Activated T-helper 2 cell treated with anti-CD3 and anti-CD28 coated beads, Interferon-gamma antibody, Interleukin-2, Interleukin-4, amounts not matched to agents 10 μg/mL and 5 μg/mL and 100 μg/mL, durations not matched to agents 14 hours and 24 hours and 36 hours (primary cell): ENCODE measurements around the gene IBTK. TPM values are rescaled to one million over a fixed set of nuclear protein-coding genes. Genes with fewer than 3 reads are reported as not detected.
A peak's percentile ranks its signal among the peaks of the same experiment; 100 is the strongest.
"Not testable (repeated sequence)": the region's sequence is repeated elsewhere in the genome, so short reads cannot be mapped to it uniquely, and the experiment has no call there.

Experiments used
- DNase-seq: peaks from one replicate; pipeline ENCODE4 v3.0.0; 2021; ENCODE audit warnings: low spot score
- H3K27ac Mint-ChIP-seq: one replicate; pipeline ENCODE4 v1.8.0; 2021; ENCODE audit warnings: mixed read lengths
- H3K27me3 Mint-ChIP-seq: one replicate; pipeline ENCODE4 v1.8.0; 2021; ENCODE audit warnings: low read depth, mixed read lengths
- H3K36me3 Mint-ChIP-seq: one replicate; pipeline ENCODE4 v1.8.0; 2021; ENCODE audit warnings: low read depth, mixed read lengths
- H3K4me1 Mint-ChIP-seq: one replicate; pipeline ENCODE4 v1.8.0; 2021; ENCODE audit warnings: low read depth, mixed read lengths
- H3K4me3 Mint-ChIP-seq: one replicate; pipeline ENCODE4 v1.8.0; 2021; ENCODE audit warnings: low read depth, mild to moderate bottlenecking, moderate library complexity, mixed read lengths
- H3K9me3 Mint-ChIP-seq: one replicate; pipeline ENCODE4 v1.8.0; 2021; ENCODE audit warnings: mixed read lengths
- intact Hi-C: fragments of 100-400 bp; cut with micrococcal nuclease; formaldehyde crosslinking; loops from one replicate; pipeline ENCODE4 v1.15.1; 2023
- total RNA-seq: library from RNA; stranded (reverse); gene quantifications from 2 replicates; pipeline ENCODE4 v1.2.3, GENCODE V29; 2022

IBTK gene
- total RNA-seq, 1 donor from 2014 or later: 42.5 TPM

DNA sequence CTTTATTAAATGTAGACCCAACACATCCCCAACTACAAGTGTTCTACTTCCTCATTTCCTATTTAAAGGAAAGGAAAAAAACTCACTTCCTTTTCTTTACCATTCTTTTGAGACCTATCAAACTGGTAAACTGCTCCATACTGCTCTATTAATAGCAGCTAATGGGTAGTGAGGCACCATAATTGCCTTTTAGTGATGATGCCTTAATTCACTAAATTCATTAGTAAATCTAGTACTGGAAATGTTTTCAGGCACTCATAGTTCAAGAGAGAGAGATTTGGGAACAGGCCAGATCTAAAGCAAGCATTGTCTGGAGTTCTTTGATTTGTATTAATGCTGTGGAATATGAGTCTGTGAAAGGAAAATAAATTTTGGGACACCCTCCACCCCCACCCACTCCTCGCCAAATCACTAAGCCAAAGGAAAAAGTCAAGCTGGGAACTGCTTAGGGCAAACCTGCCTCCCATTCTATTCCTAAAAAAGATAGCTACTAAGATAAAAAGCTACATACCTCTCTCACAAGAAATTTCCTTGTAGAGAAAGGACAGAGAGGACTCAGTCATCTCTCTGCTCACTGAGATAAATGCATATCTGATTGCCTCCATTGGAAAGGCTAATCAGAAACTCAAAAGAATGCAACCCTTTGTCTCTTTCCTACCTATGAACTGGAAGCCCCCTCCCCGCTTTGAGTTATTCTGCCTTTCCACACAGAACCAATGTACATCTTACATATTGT lies 13.6 kb upstream of the IBTK start:
- Mint-ChIP-seq H3K4me1 (no peaks in the 10 kb centered on the region), H3K36me3 (no peaks in the 10 kb centered on the region), H3K27me3 (peaks cover 6% of the 10 kb centered on the region), H3K9me3 (no peaks in the 10 kb centered on the region), H3K27ac (no peak overlapping the region), H3K4me3 (no peak overlapping the region)
- intact Hi-C loops: no loop called here
- DNase-seq: no peak

DNA sequence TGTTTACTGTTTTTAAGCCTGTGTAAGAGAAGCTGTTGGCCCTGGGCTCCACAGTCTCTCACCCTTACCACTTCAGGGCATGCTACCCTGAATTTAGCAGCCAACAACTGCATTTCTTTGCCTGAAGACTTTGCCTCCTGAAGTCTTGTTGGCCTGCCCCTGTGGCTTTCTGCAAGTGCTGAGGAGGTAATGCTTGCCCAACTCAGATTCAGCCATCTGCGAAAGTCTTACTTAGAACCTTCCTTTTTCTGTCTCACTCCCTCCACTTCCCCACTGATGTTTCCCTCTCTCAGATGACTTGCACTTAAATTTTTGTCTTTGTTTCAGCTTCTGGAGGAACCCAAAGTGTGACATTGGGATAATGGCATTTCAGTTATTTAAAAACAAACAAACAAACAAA lies 11.8 kb upstream of the IBTK start:
- Mint-ChIP-seq H3K4me1 (no peaks in the 10 kb centered on the region), H3K27me3 (peaks cover 6% of the 10 kb centered on the region), H3K4me3 (no peak overlapping the region), H3K9me3 (no peaks in the 10 kb centered on the region), H3K27ac (no peak overlapping the region), H3K36me3 (no peaks in the 10 kb centered on the region)
- no peak for DNase-seq
- intact Hi-C loops: no loop called here

DNA sequence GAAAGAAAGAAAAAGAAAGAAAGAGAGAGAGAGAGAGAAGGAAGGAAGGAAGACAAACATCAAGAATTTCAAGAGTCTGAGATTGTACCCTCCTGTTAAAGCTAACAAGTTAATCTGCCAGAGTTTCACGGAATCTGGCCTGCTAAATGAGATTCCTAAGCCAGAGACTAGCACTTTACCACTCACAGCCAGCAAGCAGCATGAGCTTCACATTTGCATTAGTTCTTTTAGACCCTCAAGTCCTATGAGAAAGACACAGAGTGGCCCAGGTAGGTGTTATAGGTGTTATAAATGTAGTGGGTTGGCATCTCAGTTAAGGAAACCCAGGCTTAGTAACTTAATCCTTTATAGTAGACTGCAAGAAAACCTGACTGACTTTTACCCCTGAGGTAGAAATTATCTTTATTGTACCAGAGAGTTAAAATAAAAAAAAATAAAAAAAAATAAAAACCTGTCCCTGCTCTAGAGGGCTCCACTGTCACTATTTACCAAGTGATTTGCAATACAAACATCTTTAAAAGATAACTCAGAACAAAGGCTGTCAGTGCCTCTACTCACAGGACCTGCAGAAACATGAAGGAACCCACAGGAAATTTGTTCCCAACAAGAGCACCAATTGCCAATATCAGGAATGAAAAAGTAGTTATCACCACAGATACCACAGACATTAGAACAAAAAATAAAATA lies 9.7 kb upstream of the IBTK start:
- DNase-seq: no peak
- Mint-ChIP-seq H3K4me1 (no peaks in the 10 kb centered on the region), H3K27ac (no peak overlapping the region), H3K4me3 (no peak overlapping the region), H3K36me3 (no peaks in the 10 kb centered on the region), H3K9me3 (no peaks in the 10 kb centered on the region), H3K27me3 (peaks cover 4% of the 10 kb centered on the region)
- intact Hi-C loops: no loop called here

DNA sequence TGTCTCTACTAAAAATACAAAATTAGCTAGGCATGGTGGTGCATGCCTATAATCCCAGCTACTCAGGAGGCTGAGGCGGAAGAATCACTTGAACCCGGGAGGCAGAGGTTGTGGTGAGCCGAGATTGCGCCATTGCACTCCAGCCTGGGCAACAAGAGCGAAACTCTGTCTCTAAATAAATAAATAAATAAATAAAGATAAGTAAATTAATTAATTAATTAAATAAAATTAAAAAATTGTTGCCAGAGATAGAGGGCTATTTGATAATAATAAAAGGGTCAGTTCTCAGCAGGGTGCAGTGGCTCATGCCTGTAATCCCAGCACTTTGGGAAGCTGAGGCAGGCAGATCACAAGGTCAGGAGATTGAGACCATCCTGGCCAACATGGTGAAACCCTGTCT lies 7.2 kb upstream of the IBTK start:
- H3K36me3 Mint-ChIP-seq, H3K9me3 Mint-ChIP-seq, H3K27me3 Mint-ChIP-seq, H3K4me3 Mint-ChIP-seq, H3K27ac Mint-ChIP-seq, H3K4me1 Mint-ChIP-seq, intact Hi-C loops, DNase-seq: not testable (repeated sequence)

DNA sequence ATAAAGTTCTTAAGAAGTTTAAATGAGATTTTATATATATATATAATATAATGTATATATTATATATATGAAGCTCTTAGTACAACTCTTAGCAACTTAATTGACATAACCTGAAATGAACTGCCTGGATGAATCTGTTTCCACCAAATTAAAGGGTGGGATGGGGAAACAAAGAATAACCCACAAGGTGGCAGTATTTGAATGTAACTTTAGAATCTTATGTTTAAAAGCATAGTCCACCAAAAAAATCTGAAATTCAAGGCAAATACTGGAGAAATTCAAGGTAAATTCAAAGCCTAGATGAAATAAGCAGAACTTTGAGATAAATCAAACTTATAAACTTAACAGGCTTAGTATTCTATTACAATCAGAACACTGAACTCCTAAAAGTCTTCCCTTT lies 4.4 kb upstream of the IBTK start:
- Mint-ChIP-seq H3K9me3 (no peaks in the 10 kb centered on the region), H3K27me3 (peaks cover 1% of the 10 kb centered on the region), H3K27ac (no peak overlapping the region), H3K36me3 (no peaks in the 10 kb centered on the region), H3K4me1 (peaks cover 9% of the 10 kb centered on the region), H3K4me3 (no peak overlapping the region)
- intact Hi-C loops: loop anchor here (1.0 kb wide), 1 partner anchor 803 kb away; no protein-coding TSS in a partner anchor
- DNase-seq: no peak

DNA sequence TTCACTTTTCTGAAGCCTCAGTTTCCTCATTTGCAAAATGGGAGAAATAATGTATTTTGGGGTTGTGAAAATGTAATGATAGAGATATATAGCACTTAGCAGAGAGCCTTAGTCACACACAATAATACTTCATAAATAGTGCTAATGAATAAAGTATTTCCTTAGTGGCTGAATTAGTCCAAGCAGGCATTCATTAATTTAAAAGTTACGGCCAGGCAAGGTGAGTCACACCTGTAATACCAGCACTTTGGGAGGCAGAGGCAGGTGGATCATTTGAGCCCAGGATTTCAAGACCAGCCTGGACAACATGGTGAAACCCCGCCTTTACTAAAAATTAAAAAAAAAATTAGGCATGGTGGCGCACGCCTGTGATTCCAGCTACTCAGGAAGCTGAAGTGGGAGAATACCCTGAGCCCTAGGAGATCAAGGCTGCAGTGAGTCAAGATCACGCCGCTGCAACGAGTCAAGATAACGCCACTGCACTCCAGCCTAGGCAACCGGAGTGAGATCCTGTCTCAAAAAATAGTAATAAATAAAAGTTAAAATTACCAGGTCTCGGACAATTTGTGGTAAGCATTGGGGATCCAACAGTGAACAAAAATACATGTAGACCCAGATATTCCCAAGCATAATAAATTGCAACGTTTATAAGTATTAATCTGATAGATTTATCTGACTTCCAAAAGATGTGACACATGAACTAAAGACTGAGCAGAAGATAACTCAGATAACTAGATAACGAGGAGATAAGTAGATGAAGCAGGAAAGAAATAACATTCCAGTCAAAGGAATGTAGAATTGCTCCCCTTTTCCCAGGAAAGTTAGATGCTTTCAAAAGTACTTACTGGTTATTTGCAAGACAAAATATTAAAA lies 2.1 kb upstream of the IBTK start:
- Mint-ChIP-seq H3K27me3 (no peaks in the 10 kb centered on the region), H3K4me1 (peaks cover 25% of the 10 kb centered on the region), H3K9me3 (no peaks in the 10 kb centered on the region), H3K4me3 (no peak overlapping the region), H3K27ac (no peak overlapping the region), H3K36me3 (peaks cover 10% of the 10 kb centered on the region)
- intact Hi-C loops: loop anchor here (2.0 to 5.0 kb wide), 4 partner anchors 19 to 943 kb away; partner anchors contain the start of genes PGM3, RWDD2A and TENT5A
- no peak for DNase-seq

DNA sequence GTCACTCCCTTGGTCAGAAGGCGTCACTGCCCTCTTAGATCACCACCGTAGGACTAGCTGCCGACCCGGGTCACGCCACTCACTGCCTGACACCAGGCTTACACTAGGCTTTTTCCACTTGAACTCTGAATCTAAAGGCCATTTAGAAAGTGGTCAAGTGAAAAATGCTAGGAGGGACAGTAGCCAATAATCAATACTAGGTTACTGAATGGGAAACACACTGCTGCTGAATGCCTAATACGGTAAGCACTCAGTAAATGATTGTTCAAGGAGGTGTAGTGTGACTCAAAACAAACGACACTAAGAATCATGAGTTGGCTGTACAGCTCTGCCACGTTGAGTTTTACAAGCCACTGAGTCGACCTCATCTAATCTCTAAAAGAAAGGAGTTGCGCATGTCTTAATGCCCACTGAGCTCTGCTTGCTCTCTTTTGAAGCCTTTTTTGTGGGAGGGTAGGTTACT lies 760 bp upstream of the IBTK start:
- peak overlapping the region; percentile 91 for H3K4me3 Mint-ChIP-seq
- H3K36me3 Mint-ChIP-seq: peaks cover 22% of the 10 kb centered on the region
- peaks cover 31% of the 10 kb centered on the region for H3K4me1 Mint-ChIP-seq
- intact Hi-C loops: loop anchor here (2.0 to 5.0 kb wide), 4 partner anchors 18 to 944 kb away; partner anchors contain the start of genes PGM3, RWDD2A and TENT5A
- H3K27me3 Mint-ChIP-seq: no peaks in the 10 kb centered on the region
- DNase-seq: no peak
- peak overlapping the region; percentile 93 for H3K27ac Mint-ChIP-seq
- H3K9me3 Mint-ChIP-seq: no peaks in the 10 kb centered on the region

DNA sequence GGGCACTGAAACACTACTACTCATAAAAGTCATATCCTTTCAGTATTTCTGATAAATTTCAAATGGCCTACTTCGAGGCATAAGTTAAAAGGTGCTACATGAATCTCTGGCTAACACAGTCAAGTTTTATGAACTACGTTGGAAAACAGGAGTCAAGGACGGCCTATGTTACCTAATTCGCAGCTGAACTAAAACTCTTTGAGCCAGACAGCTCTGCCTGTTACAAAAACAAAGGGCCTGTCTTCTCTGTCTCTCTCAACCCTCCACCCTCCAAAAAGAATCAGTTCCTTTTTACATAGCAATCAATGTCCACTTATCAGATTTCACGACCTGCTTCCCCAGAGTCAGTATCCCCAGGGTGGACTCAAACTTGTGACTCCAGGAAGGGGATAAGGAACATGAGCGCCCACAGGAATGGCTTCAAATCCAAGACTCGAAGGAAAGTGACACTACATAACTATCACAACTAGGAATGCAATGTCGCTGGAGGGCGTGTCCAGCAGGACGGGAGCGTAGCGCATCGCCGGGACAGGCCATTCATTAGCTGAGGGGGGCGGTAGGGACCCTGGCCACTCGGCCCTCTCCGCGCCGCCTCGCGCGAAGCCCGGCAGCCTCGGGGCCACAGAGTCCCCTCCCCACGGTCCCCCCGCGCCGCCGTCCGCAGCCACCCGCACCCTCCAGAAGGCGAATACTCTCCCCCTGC lies 591 bp downstream of the IBTK start:
- peak overlapping the region; percentile 91 for H3K4me3 Mint-ChIP-seq
- DNase-seq: no peak
- H3K36me3 Mint-ChIP-seq: peaks cover 30% of the 10 kb centered on the region
- no peaks in the 10 kb centered on the region for H3K27me3 Mint-ChIP-seq
- intact Hi-C loops: loop anchor here (2.0 to 5.0 kb wide), 4 partner anchors 65 to 945 kb away; partner anchors contain the start of genes DOP1A, PGM3, RWDD2A and TENT5A
- peak overlapping the region; percentile 93 for H3K27ac Mint-ChIP-seq
- peaks cover 35% of the 10 kb centered on the region for H3K4me1 Mint-ChIP-seq
- H3K9me3 Mint-ChIP-seq: no peaks in the 10 kb centered on the region

DNA sequence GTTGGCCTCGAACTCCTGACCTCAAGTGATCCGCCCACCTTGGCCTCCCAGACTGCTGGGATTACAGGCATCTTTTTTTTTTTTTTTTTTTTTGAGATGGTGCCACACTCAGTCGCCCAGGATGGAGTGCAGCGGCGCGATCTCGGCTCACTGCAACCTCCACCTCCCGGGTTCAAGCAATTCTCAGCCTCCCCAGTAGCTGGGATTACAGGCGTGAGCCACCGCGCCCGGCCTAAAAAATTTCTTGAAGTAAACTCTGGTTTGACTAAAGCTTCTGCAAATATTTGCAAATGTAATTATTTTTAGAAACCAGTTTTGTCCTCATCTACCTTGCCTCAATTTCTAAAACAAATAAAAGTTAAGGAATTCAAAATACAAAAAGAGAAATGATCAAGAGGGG lies 1.2 kb downstream of the IBTK start:
- DNase-seq: no peak
- Mint-ChIP-seq H3K27ac (peak overlapping the region; percentile 83), H3K9me3 (no peaks in the 10 kb centered on the region), H3K4me3 (peak overlapping the region; percentile 91), H3K36me3 (peaks cover 34% of the 10 kb centered on the region), H3K4me1 (peaks cover 38% of the 10 kb centered on the region), H3K27me3 (no peaks in the 10 kb centered on the region)
- intact Hi-C loops: loop anchor here (2.0 to 5.0 kb wide), 4 partner anchors 64 to 946 kb away; partner anchors contain the start of genes DOP1A, PGM3, RWDD2A and TENT5A

DNA sequence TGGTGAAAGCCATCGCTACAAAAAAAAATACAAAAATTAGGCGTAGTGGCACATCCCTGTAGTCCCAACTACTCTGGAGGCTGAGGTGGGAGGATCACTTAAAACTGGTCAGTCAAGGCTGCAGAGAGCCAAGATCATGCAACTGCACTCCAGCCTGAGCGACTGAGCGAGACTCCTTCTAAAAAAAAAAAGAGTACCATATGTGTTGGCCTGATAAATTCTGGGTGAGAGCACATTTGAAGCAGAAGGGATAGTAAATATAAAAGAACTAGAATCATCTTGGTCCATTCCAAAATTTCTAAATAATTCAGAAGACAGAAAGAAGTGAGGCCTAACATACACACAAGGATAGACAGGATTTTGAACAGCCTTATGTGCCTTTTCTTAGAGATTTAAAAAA lies 2.2 kb downstream of the IBTK start:
- DNase-seq: no peak
- peak overlapping the region; percentile 47 for H3K4me3 Mint-ChIP-seq
- H3K36me3 Mint-ChIP-seq: peaks cover 42% of the 10 kb centered on the region
- intact Hi-C loops: loop anchor here (5.0 kb wide), 3 partner anchors 63 to 947 kb away; partner anchors contain the start of genes PGM3, RWDD2A and TENT5A
- H3K4me1 Mint-ChIP-seq: peaks cover 42% of the 10 kb centered on the region
- no peaks in the 10 kb centered on the region for H3K9me3 Mint-ChIP-seq
- H3K27me3 Mint-ChIP-seq: no peaks in the 10 kb centered on the region
- no peak overlapping the region for H3K27ac Mint-ChIP-seq

DNA sequence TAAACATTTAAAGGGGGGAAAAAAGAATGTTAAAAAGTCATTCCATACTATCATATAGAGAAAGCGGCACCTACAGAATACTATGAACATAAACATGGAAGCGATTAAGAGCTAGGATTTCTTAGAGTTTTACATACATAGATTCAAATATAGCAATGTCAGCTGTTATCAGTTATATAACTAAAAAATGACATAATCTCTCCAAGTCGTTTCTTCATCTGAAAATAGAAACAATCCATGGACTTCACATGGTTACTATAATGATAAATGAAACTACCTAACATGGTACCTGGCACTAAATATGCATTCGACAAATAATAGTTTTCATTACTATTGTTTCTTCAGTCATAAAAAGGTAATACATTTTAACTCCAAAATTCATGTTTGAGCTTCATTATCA lies 3.7 kb downstream of the IBTK start:
- Mint-ChIP-seq H3K9me3 (no peaks in the 10 kb centered on the region), H3K4me1 (peaks cover 46% of the 10 kb centered on the region), H3K27me3 (no peaks in the 10 kb centered on the region), H3K36me3 (peaks cover 50% of the 10 kb centered on the region), H3K4me3 (no peak overlapping the region), H3K27ac (no peak overlapping the region)
- no peak for DNase-seq
- intact Hi-C loops: no loop called here

DNA sequence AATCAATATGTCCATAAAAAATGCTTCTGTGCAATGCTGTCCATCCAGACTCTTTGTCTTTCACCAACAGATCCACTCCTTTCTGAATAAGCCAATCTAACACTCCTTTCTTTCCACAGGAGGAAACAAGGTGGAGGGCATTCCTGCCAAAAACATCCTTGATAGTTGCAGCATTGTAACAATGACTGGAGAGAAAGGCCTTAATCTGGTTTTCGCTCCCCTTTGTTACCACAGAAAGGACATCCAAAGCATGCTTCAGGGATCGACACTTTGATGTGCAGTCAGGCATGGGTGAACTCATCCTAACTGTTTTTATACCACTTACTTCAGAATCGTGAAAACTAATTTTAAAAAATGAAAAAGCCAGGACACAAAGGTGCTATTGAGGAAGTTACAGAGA lies 7.4 kb downstream of the IBTK start:
- Mint-ChIP-seq H3K27ac (no peak overlapping the region), H3K27me3 (no peaks in the 10 kb centered on the region), H3K9me3 (no peaks in the 10 kb centered on the region), H3K4me1 (peaks cover 27% of the 10 kb centered on the region), H3K4me3 (no peak overlapping the region), H3K36me3 (peaks cover 62% of the 10 kb centered on the region)
- intact Hi-C loops: no loop called here
- no peak for DNase-seq
